Right lobe of liver (tissue), 6 donors: Measurements from ENCODE around the gene PRKAB2. TPM values are rescaled to one million over a fixed set of nuclear protein-coding genes. Genes with fewer than 3 reads are reported as not detected.
A peak's percentile ranks its signal among the peaks of the same experiment; 100 is the strongest.
"Not testable (repeated sequence)": the region's sequence is repeated elsewhere in the genome, so short reads cannot be mapped to it uniquely, and the experiment has no call there.

Source experiments
- ATAC-seq, 4 donors: fragments of 200-7000 bp; cut with Tn5 transposase; one replicate each; pipeline ENCODE4 v1.9.1; 2020; ENCODE audit warnings: mild to moderate bottlenecking in 4 of 4, moderate library complexity in 4 of 4
- DNase-seq, 3 donors: peaks; one replicate each; pipeline ENCODE4 v3.0.0-alpha.2; 2020
- H3K27ac ChIP-seq, 3 donors: fragments of 200-600 bp; one replicate each; pipeline ENCODE4 v1.8.0; 2022
- H3K27me3 ChIP-seq, 2 donors: fragments of 200-600 bp; one replicate each; pipeline ENCODE4 v1.8.0; 2022
- H3K36me3 ChIP-seq, 4 donors: fragments of 200-600 bp; sonication (generic) in 1 of 4; one replicate each; pipeline versions ENCODE4 v1.5.1 to v1.8.0; 2017 to 2022; ENCODE audit warnings: control low read depth in 1 of 4
- H3K4me1 ChIP-seq, 4 donors: fragments of 200-600 bp; sonication (generic) in 1 of 4; one replicate each; pipeline versions ENCODE4 v1.5.1 to v1.8.0; 2017 to 2022; ENCODE audit warnings: control low read depth in 1 of 4
- H3K4me3 ChIP-seq, 3 donors: fragments of 200-600 bp; one replicate each; pipeline ENCODE4 v1.8.0; 2022
- H3K9me3 ChIP-seq, 4 donors: fragments of 200-600 bp; sonication (generic) in 1 of 4; one replicate each; pipeline versions ENCODE4 v1.5.1 to v1.8.0; 2017 to 2022; ENCODE audit warnings: control low read depth in 1 of 4
- CTCF ChIP-seq, 4 donors: fragments of 200-600 bp in 3 of 4; fragments of 450-650 bp in 1 of 4; IDR thresholded peaks; one replicate each; pipeline versions ENCODE4 v1.5.1 to v1.8.0; 2016 to 2022; ENCODE audit warnings: antibody characterized with exemption in 4 of 4, mild to moderate bottlenecking in 2 of 4
- POLR2A ChIP-seq: fragments of 450-650 bp; IDR thresholded peaks from one replicate; pipeline ENCODE4 v1.6.1; 2017; ENCODE audit warnings: antibody characterized with exemption, mild to moderate bottlenecking
- WGBS: methylation state at CpG from one replicate; pipeline ENCODE4 v1.1.6; 2018; ENCODE audit warnings: low coverage, low lambda C conversion rate; ENCODE audit not compliant: insufficient coverage; ENCODE audit errors: missing lambda C conversion rate; 5-methylcytosine and 5-hydroxymethylcytosine counted together
- intact Hi-C, 2 donors: fragments of 100-400 bp; cut with DNase I; formaldehyde crosslinking; loops; one replicate each; pipeline versions ENCODE4 v1.11.2 to v1.14.1; 2022
- total RNA-seq, 6 experiments: library from RNA; depleted of rRNA in 2 of 6; stranded (reverse); fragments of >200 nt in 2 of 6; fragmentation: NEBNext Ultra II Directional in 3 of 6; extraction: Animal tissue kit (Norgen Biotek cat#: 25700) in 3 of 6; gene quantifications; one replicate each; pipeline versions ENCODE4 v1.1.0 to v1.2.4, GENCODE V29; 2016 to 2023
- donor health status: DM: no; HTN: yes; CAD: no.
- donor health status: DM: no; HTN: no; CAD: no.
- donor health status: DM: no; HTN: no; CAD: no.
- donor health status: DM: no; HTN: yes; CAD: no.
- donor health status: DM: no; HTN: yes; CAD: no.

PRKAB2 gene
- total RNA-seq, 6 experiments from 2014 or later = 10.8 to 54.0 (median 25.9) TPM

- intact Hi-C loops = no loop called here
Observed at GRCh38 chr1:147110872-147111271, 61.4 kb downstream of the PRKAB2 start.

GRCh38 chr1:147110434-147110833 is 61.8 kb downstream of the PRKAB2 start:
- H3K27me3 ChIP-seq = no peaks in the 10 kb centered on the region
- H3K36me3 ChIP-seq = peaks cover 0 to 9% (median 0%) of the 10 kb centered on the region in 4 donors
- 35% methylated on average over 1 of the region's 1 CpG for WGBS
- DNase-seq = no peak
- peak overlapping the region in 2 of 3 donors; percentile 48 to 51 for H3K4me3 ChIP-seq
- no peaks in the 10 kb centered on the region for H3K9me3 ChIP-seq
- H3K4me1 ChIP-seq = peaks cover 0 to 65% (median 13%) of the 10 kb centered on the region in 4 donors
- ATAC-seq = no peak
- TF ChIP-seq POLR2A (no peak), CTCF (IDR thresholded peaks at IDR 0.05) (no peak)
- intact Hi-C loops = no loop called here
- H3K27ac ChIP-seq = peak overlapping the region; percentile 39 to 94 (median 83)

More at GRCh38 chr1:147110872-147111271, 61.4 kb downstream of the PRKAB2 start:
- Histone ChIP-seq H3K4me1 (peaks cover 0 to 69% (median 13%) of the 10 kb centered on the region in 4 donors), H3K4me3 (peak overlapping the region in 2 of 3 donors; percentile 48 to 51), H3K27me3 (no peaks in the 10 kb centered on the region), H3K9me3 (no peaks in the 10 kb centered on the region), H3K27ac (peak overlapping the region; percentile 39 to 94 (median 83)), H3K36me3 (peaks cover 0 to 4% (median 0%) of the 10 kb centered on the region in 4 donors)
- TF ChIP-seq POLR2A (no peak), CTCF (IDR thresholded peaks at IDR 0.05) (no peak)
- WGBS = 14% methylated on average over 1 of the region's 1 CpG
- DNase-seq = no peak
- peak; percentile 71 to 80 (median 75) for ATAC-seq

- peak; percentile 80 to 94 (median 86) for ATAC-seq
- intact Hi-C loops = no loop called here
- TF ChIP-seq CTCF (IDR thresholded peaks at IDR 0.05) (no peak), POLR2A (no peak)
- Histone ChIP-seq H3K36me3 (peaks cover 0 to 11% (median 0%) of the 10 kb centered on the region in 4 donors), H3K27ac (peak overlapping the region; percentile 36 to 94 (median 83)), H3K9me3 (no peaks in the 10 kb centered on the region), H3K4me1 (peaks cover 0 to 60% (median 13%) of the 10 kb centered on the region in 4 donors), H3K4me3 (peak overlapping the region in 2 of 3 donors; percentile 48 to 51), H3K27me3 (no peaks in the 10 kb centered on the region)
- DNase-seq = peak; percentile 41 to 96 (median 90)
- WGBS = 10% methylated on average over 4 of the region's 4 CpGs
Observed at GRCh38 chr1:147109762-147110161, 62.5 kb downstream of the PRKAB2 start.

GRCh38 chr1:147109041-147109440 is 63.2 kb downstream of the PRKAB2 start:
- peak overlapping the region in 2 of 3 donors; percentile 83 to 94 for H3K27ac ChIP-seq
- intact Hi-C loops = no loop called here
- DNase-seq (no peak), ATAC-seq (no peak)
- peaks cover 0 to 54% (median 13%) of the 10 kb centered on the region in 4 donors for H3K4me1 ChIP-seq
- no peaks in the 10 kb centered on the region for H3K9me3 ChIP-seq
- H3K27me3 ChIP-seq = no peaks in the 10 kb centered on the region
- no peak for TF ChIP-seq POLR2A
- TF ChIP-seq CTCF (IDR thresholded peaks at IDR 0.05) = no peak
- H3K4me3 ChIP-seq = peak overlapping the region in 2 of 3 donors; percentile 48 to 51
- 60% methylated on average over 1 of the region's 1 CpG for WGBS
- H3K36me3 ChIP-seq = peaks cover 0 to 11% (median 0%) of the 10 kb centered on the region in 4 donors

GRCh38 chr1:147106407-147106881 is 65.8 kb downstream of the PRKAB2 start:
- intact Hi-C loops, H3K27ac ChIP-seq, ATAC-seq, H3K27me3 ChIP-seq, H3K9me3 ChIP-seq, H3K4me3 ChIP-seq, DNase-seq: not testable (repeated sequence)
- H3K4me1 ChIP-seq = peaks cover 0 to 32% (median 7%) of the 10 kb centered on the region in 4 donors
- WGBS = 79% methylated on average over 5 of the region's 9 CpGs
- H3K36me3 ChIP-seq = peaks cover 0 to 18% (median 2%) of the 10 kb centered on the region in 4 donors
